Endothelial cell of umbilical vein (primary cell): ENCODE measurements around the gene CTBS. TPM values are rescaled to one million over a fixed set of nuclear protein-coding genes. Genes with fewer than 3 reads are reported as not detected.

Experiments
- BruUV-seq: library from RNA; stranded (reverse); fragments of 400-500 nt; replicated peaks from 2 replicates; lab custom pipeline; 2021; lab: Mats Ljungman, UMichigan
- CTCF ChIA-PET: fragments of 300-600, 350-600 bp; sonication (Branson Sonifier 250); formaldehyde crosslinking; loops from one replicate; lab custom pipeline; 2021; ENCODE audit warnings: antibody characterized with exemption, inconsistent platforms; lab: Charles Lee
- POLR2A ChIA-PET: fragments of 300-600, 350-600 bp; sonication (Branson Sonifier 250); formaldehyde crosslinking; loops from one replicate; lab custom pipeline; 2021; ENCODE audit warnings: antibody characterized with exemption, inconsistent platforms; lab: Charles Lee
- DNase-seq: peaks from one replicate; pipeline ENCODE4 v3.0.0-alpha.2; 2011; ENCODE audit warnings: low read depth, low spot score
- FAIRE-seq: peaks from 2 replicates; lab custom pipeline; 2011; peaks lifted over from hg19 to GRCh38; lab: Jason Lieb, UNC
- H2AFZ ChIP-seq: 2 replicates; pipeline ENCODE4 v1.6.0; 2012; ENCODE audit warnings: low read depth, low read length, control low read depth, inconsistent platforms
- H3K27ac ChIP-seq: 2 replicates; pipeline ENCODE4 v1.5.1; 2011; ENCODE audit warnings: low read depth, mild to moderate bottlenecking, control low read depth, low read length, moderate library complexity; ENCODE audit not compliant: insufficient read depth
- H3K27me3 ChIP-seq, 2 experiments: 2 replicates each; pipeline versions ENCODE4 v1.6.0 to v1.6.1; 2011; ENCODE audit warnings: low read length in 2 of 2, mixed read lengths in 1 of 2; ENCODE audit not compliant: control insufficient read depth in 2 of 2, insufficient read depth in 2 of 2
- H3K36me3 ChIP-seq, 2 experiments: 2 replicates in 1 of 2; 3 replicates in 1 of 2; pipeline ENCODE4 v1.5.1; 2011; ENCODE audit warnings: low read length in 2 of 2, mild to moderate bottlenecking in 1 of 2, moderate library complexity in 1 of 2; ENCODE audit not compliant: control insufficient read depth in 2 of 2, insufficient read depth in 2 of 2; ENCODE audit errors: extremely low read depth in 1 of 2
- H3K4me1 ChIP-seq: 3 replicates; pipeline ENCODE4 v1.5.1; 2011; ENCODE audit warnings: mild to moderate bottlenecking, low read length; ENCODE audit not compliant: control insufficient read depth, insufficient read depth; ENCODE audit errors: extremely low read depth
- H3K4me2 ChIP-seq: 2 replicates; pipeline ENCODE4 v1.6.1; 2011; ENCODE audit warnings: low read length, control low read depth, mixed read lengths; ENCODE audit not compliant: insufficient read depth
- H3K4me3 ChIP-seq, 3 experiments: fragments of 200-600 bp in 1 of 3; sonication (generic), shearing (Covaris generic) in 1 of 3; replicated peaks in 1 of 3; 2 replicates each; pipeline ENCODE4 v1.5.1; 2011 to 2016; ENCODE audit warnings: control low read depth in 3 of 3, low read length in 3 of 3, mild to moderate bottlenecking in 2 of 3, inconsistent platforms in 1 of 3, low read depth in 1 of 3, moderate library complexity in 1 of 3; ENCODE audit not compliant: insufficient read depth in 1 of 3
- H3K79me2 ChIP-seq: 2 replicates; pipeline ENCODE4 v1.6.0; 2012; ENCODE audit warnings: low read length, inconsistent platforms; ENCODE audit not compliant: control insufficient read depth, insufficient read depth
- H3K9ac ChIP-seq: replicated peaks from 2 replicates; pipeline ENCODE3; 2011; ENCODE audit warnings: low read length, control low read depth; ENCODE audit not compliant: insufficient read depth; ENCODE audit errors: extremely low read depth
- H3K9me1 ChIP-seq: replicated peaks from 3 replicates; pipeline ENCODE4 v1.6.0; 2011; ENCODE audit warnings: mild to moderate bottlenecking, low read length; ENCODE audit not compliant: control insufficient read depth, insufficient read depth; ENCODE audit errors: extremely low read depth
- H3K9me3 ChIP-seq: replicated peaks from 2 replicates; pipeline ENCODE4 v1.5.1; 2012; ENCODE audit warnings: low read length, inconsistent platforms; ENCODE audit not compliant: control insufficient read depth, insufficient read depth
- H4K20me1 ChIP-seq: replicated peaks from 2 replicates; pipeline ENCODE3; 2011; ENCODE audit warnings: mild to moderate bottlenecking, low read length; ENCODE audit not compliant: control insufficient read depth, insufficient read depth; ENCODE audit errors: extremely low read depth
- CTCF ChIP-seq, 2 donors: IDR thresholded peaks; 1 replicate in 1 of 2; 2 replicates in 1 of 2; pipeline ENCODE4 v1.5.1; 2011; ENCODE audit warnings: low read length in 2 of 2, mild to moderate bottlenecking in 2 of 2, moderate library complexity in 2 of 2, control low read depth in 1 of 2, inconsistent platforms in 1 of 2, low read depth in 1 of 2; ENCODE audit not compliant: insufficient read depth in 1 of 2; ENCODE audit errors: extremely low read depth in 1 of 2
- EZH2 ChIP-seq: IDR thresholded peaks from 2 replicates; pipeline ENCODE4 v1.6.1; 2012; ENCODE audit warnings: borderline replicate concordance, low read depth, mild to moderate bottlenecking, moderate library complexity, low read length, inconsistent platforms; ENCODE audit not compliant: severe bottlenecking
- FOS ChIP-seq: IDR thresholded peaks from 2 replicates; pipeline ENCODE4 v1.6.1; 2011; ENCODE audit warnings: mild to moderate bottlenecking, low read length, moderate library complexity, borderline replicate concordance; ENCODE audit not compliant: insufficient read depth
- GATA2 ChIP-seq: IDR thresholded peaks from 2 replicates; pipeline ENCODE4 v1.7.0; 2011; ENCODE audit warnings: low read depth, mild to moderate bottlenecking, moderate library complexity, mixed read lengths, low read length; ENCODE audit not compliant: insufficient read length, insufficient read depth
- JUN ChIP-seq: IDR thresholded peaks from 2 replicates; pipeline ENCODE4 v1.6.1; 2011; ENCODE audit warnings: borderline replicate concordance, low read depth; ENCODE audit not compliant: insufficient read length, insufficient read depth
- MAX ChIP-seq: IDR thresholded peaks from 2 replicates; pipeline ENCODE4 v1.6.1; 2011; ENCODE audit not compliant: insufficient read depth, insufficient read length
- MYC ChIP-seq: IDR thresholded peaks from one replicate; pipeline ENCODE4 v1.6.1; 2011; ENCODE audit warnings: mild to moderate bottlenecking, low read depth, low read length
- POLR2A ChIP-seq: IDR thresholded peaks from 2 replicates; pipeline ENCODE4 v1.6.1; 2012; ENCODE audit warnings: low read depth, mild to moderate bottlenecking, control low read depth, low read length
- POLR2AphosphoS5 ChIP-seq: IDR thresholded peaks from 2 replicates; pipeline ENCODE4 v1.6.1; 2012; ENCODE audit warnings: low read depth, mild to moderate bottlenecking, control low read depth, low read length, moderate library complexity; ENCODE audit not compliant: insufficient read depth
- dilution Hi-C: fragments of 300-500 bp; cut with MboI; formaldehyde crosslinking; loops from one replicate; pipeline ENCODE4 v1.15.0; 2019; ENCODE audit warnings: low sequenced_read_pairs; ENCODE audit not compliant: extremely low pct_ligation_motif_present
- intact Hi-C: fragments of 100-400 bp; cut with micrococcal nuclease; formaldehyde crosslinking; loops from one replicate; pipeline ENCODE4 v1.10.0; 2022
- polyA plus RNA-seq, 4 experiments: library from polyadenylated mRNA; depleted of rRNA in 3 of 4; stranded (reverse) in 3 of 4; unstranded in 1 of 4; fragments of >200 nt; gene quantifications; 2 replicates each; pipeline versions ENCODE4 v1.2.1 to v1.2.3, GENCODE V29; 2011 to 2012; ENCODE audit warnings: missing spikeins in 1 of 4
- total RNA-seq: library from RNA; stranded (reverse); gene quantifications from 2 replicates; pipeline ENCODE4 v1.2.3, GENCODE V29; 2021

CTBS gene
- total and polyA plus RNA-seq, 2 donors (not counting 3 experiments of a cell fraction or from before 2014, with no cell fraction given), result 11.4 to 14.3 TPM

DNA sequence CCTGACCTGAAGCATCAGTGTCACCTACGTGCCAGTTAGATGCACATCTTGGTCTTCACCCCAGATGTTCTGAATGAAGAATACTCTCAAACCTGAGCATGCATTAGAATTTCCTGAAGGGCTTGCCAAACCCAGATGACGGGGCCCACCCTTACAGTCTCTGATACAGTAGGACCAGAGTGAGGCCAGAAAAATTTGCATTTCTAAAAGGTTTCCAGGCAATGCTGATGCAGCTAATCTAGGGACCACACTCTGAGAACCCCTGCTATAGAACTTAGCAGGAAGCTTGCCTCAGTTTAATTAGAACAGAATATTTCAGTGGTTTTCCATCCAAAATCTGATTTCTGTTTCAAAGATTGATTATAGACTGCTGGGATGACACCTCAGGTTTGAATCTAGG, 9.9 kb upstream of the CTBS start:
- Histone ChIP-seq H3K4me2 (no peak overlapping the region), H3K27me3 (no peaks in the 10 kb centered on the region), H3K27ac (no peak overlapping the region), H3K4me3 (no peak overlapping the region), H3K9me3 (no peaks in the 10 kb centered on the region), H3K9me1 (no peaks in the 10 kb centered on the region), H2AFZ (no peak overlapping the region), H3K9ac (no peak overlapping the region), H3K79me2 (no peaks in the 10 kb centered on the region), H4K20me1 (no peaks in the 10 kb centered on the region), H3K4me1 (no peaks in the 10 kb centered on the region), H3K36me3 (no peaks in the 10 kb centered on the region)
- DNase-seq, result no peak
- BruUV-seq, result no TSS peak
- dilution Hi-C loops, result no loop called here
- ChIA-PET POLR2A (no interaction called here), CTCF (interaction anchor here (1.1 kb wide), 1 partner anchor 142 kb away, joined by 3 read pairs; no protein-coding TSS in a partner anchor)
- intact Hi-C loops, result no loop called here
- TF ChIP-seq POLR2A (no peak), FOS (no peak), JUN (no peak), GATA2 (no peak), MYC (no peak), MAX (no peak), POLR2AphosphoS5 (no peak), CTCF (IDR thresholded peaks at IDR 0.05; ENCODE audit: extremely low read depth in 1 of 2, insufficient read depth in 1 of 2, low read depth in 1 of 2, low read length in 2 of 2) (no peak), EZH2 (no peak)
- FAIRE-seq, result no peak
